Transverse colon (tissue), 4 donors: ENCODE results near the gene IL3. TPM values are rescaled to one million over a fixed set of nuclear protein-coding genes. Genes with fewer than 3 reads are reported as not detected.

Experiments used
- DNase-seq: peaks from one replicate; pipeline ENCODE4 v3.0.0-alpha.2; 2019
- H3K27ac ChIP-seq, 4 donors: fragments of 200-600 bp; sonication (generic); 2 replicates each; pipeline ENCODE4 v1.5.1; 2016 to 2018; ENCODE audit warnings: inconsistent platforms in 4 of 4
- H3K27me3 ChIP-seq: fragments of 200-600 bp; sonication (generic); 2 replicates; pipeline ENCODE4 v1.5.1; 2017; ENCODE audit warnings: inconsistent platforms
- H3K36me3 ChIP-seq, 4 donors: fragments of 200-600 bp; sonication (generic); 2 replicates each; pipeline ENCODE4 v1.5.1; 2017 to 2019; ENCODE audit warnings: inconsistent platforms in 4 of 4
- H3K4me1 ChIP-seq, 4 donors: fragments of 200-600 bp; sonication (generic); 2 replicates each; pipeline ENCODE4 v1.5.1; 2017 to 2020; ENCODE audit warnings: inconsistent platforms in 4 of 4
- H3K4me3 ChIP-seq, 4 donors: fragments of 200-600 bp; sonication (generic); 1 replicate in 1 of 4; 2 replicates in 3 of 4; pipeline versions ENCODE4 v1.5.1 to v1.6.1; 2017 to 2019; ENCODE audit warnings: inconsistent platforms in 4 of 4
- H3K9me3 ChIP-seq, 2 donors: fragments of 200-600 bp; sonication (generic); 2 replicates each; pipeline ENCODE4 v1.5.1; 2017 to 2019; ENCODE audit warnings: inconsistent platforms in 2 of 2
- EP300 ChIP-seq: sonication (generic); formaldehyde crosslinking; IDR thresholded peaks from one replicate; pipeline ENCODE4 v1.6.1; 2017; ENCODE audit warnings: antibody characterized with exemption, low read depth
- POLR2A ChIP-seq: fragments of 450-650 bp; IDR thresholded peaks from one replicate; pipeline ENCODE4 v1.6.1; 2016; ENCODE audit warnings: antibody characterized with exemption, mild to moderate bottlenecking, moderate library complexity
- POLR2AphosphoS5 ChIP-seq, 3 donors: sonication (generic); formaldehyde crosslinking; IDR thresholded peaks; one replicate each; pipeline ENCODE4 v1.6.1; 2016; ENCODE audit warnings: antibody characterized with exemption in 3 of 3
- WGBS, 2 donors: methylation state at CpG; one replicate each; pipeline ENCODE4 v1.1.5; 2018; ENCODE audit warnings: low coverage in 1 of 2; 5-methylcytosine and 5-hydroxymethylcytosine counted together
- in situ Hi-C, 4 donors: fragments of 200-750 bp; cut with MboI; loops; one replicate each; pipeline versions ENCODE4 v1.15.0 to v1.15.1; 2017; ENCODE audit warnings: low sequenced_read_pairs in 3 of 4, low pct_ligation_motif_present in 1 of 4, low pct_unique_long_range_greater_than_20kb in 1 of 4
- intact Hi-C: fragments of 100-400 bp; cut with DNase I; formaldehyde crosslinking; loops from one replicate; pipeline ENCODE4 v1.15.1; 2023; ENCODE audit warnings: low total_unique reads
- total RNA-seq, 4 donors: library from RNA; depleted of rRNA; stranded (reverse); fragments of >200 nt; gene quantifications; one replicate each; pipeline ENCODE4 v1.1.0, GENCODE V29; 2016
- TF ChIP-seq, protein P1 (sequence below), 5 experiments: fragments of 200-600 bp in 3 of 5; fragments of 450-650 bp in 2 of 5; sonication (generic) in 3 of 5; IDR thresholded peaks; 1 replicate in 2 of 5; 2 replicates in 3 of 5; pipeline ENCODE4 v1.5.1; 2016 to 2017; ENCODE audit warnings: antibody characterized with exemption in 5 of 5, inconsistent platforms in 3 of 5, mild to moderate bottlenecking in 2 of 5, moderate library complexity in 1 of 5

The IL3 gene
- total RNA-seq, 4 donors from 2014 or later, result not detected

DNA sequence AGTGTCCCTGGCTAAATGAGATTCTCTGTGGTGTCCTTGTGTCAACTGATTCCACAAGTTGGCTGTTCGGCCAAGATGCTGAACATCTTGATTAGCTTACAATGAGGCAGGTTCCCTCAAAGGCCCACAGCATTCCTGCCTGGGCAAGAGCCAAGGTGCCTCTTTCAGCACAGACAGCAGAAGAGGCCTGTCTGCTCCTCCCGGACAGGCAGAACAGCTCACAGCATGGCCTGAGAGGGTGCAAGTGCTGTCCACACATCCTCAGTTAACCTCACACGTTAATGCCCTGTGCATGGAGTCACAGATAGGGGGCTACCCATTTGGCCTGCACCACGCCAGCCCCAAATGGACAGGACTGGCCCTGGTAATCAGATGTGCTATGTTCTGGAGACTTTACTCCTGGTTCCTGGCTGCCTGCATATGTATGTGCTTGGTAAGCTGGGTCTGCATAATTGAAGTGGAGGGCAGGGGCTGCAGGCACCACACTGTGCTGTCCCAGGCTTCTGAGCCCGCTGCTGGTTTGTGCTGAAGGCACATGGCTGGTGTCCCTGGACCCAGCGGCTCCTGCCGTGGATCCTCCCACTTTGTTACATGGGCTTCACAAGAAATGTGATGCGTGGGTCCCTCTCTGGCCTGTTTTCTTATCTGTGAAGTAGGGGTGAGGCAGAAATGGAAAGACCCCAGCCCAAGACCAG lies 22.0 kb downstream of the IL3 start:
- Histone ChIP-seq H3K36me3 (no peaks in the 10 kb centered on the region), H3K4me3 (no peak overlapping the region), H3K27ac (no peak overlapping the region), H3K4me1 (no peaks in the 10 kb centered on the region), H3K27me3 (no peaks in the 10 kb centered on the region), H3K9me3 (no peaks in the 10 kb centered on the region)
- 93% methylated on average over 8 of the region's 8 CpGs; no CpG with 5 or more reads in 1 of the 2 donors for WGBS, 2 donors
- TF ChIP-seq EP300 (no peak), POLR2AphosphoS5 (IDR thresholded peaks at IDR 0.05) (no peak), POLR2A (no peak)
- TF ChIP-seq, protein P1, sequence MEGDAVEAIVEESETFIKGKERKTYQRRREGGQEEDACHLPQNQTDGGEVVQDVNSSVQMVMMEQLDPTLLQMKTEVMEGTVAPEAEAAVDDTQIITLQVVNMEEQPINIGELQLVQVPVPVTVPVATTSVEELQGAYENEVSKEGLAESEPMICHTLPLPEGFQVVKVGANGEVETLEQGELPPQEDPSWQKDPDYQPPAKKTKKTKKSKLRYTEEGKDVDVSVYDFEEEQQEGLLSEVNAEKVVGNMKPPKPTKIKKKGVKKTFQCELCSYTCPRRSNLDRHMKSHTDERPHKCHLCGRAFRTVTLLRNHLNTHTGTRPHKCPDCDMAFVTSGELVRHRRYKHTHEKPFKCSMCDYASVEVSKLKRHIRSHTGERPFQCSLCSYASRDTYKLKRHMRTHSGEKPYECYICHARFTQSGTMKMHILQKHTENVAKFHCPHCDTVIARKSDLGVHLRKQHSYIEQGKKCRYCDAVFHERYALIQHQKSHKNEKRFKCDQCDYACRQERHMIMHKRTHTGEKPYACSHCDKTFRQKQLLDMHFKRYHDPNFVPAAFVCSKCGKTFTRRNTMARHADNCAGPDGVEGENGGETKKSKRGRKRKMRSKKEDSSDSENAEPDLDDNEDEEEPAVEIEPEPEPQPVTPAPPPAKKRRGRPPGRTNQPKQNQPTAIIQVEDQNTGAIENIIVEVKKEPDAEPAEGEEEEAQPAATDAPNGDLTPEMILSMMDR (IDR thresholded peaks at IDR 0.05), result no peak
- DNase-seq, result no peak
- in situ Hi-C loops (no loop called here), intact Hi-C loops (no loop called here)

DNA sequence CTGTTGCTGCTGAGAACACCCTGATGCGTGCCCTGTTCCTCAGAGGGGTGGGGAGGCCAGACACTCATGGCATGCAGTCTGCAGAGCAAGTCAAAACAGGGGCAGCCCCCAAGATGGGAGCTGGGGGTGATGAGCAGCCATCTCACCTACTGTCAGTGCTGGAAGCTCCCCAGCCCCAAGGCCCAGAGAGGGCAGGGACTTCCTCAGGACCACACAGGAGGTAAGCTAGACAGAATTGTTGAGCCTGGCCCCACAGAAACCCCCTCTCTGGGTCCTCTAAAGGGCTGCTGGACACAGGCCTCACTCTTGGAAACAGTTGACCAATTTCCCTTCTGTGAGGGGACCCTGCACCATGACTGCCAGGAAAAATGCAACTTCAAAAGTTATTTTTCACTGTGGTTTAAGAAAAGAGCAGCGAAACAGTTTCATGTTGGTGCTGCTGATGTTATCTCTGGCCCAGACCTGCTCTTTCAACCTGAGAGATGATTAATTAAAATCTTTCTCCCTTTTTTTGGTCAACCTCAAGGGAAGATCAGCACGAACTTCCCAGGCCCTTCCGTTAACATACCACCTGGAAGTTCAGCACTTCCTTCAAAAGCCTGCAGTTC lies 22.7 kb downstream of the IL3 start:
- H3K9me3 ChIP-seq, result no peaks in the 10 kb centered on the region
- no peaks in the 10 kb centered on the region for H3K27me3 ChIP-seq
- no peaks in the 10 kb centered on the region for H3K4me1 ChIP-seq
- no peak overlapping the region for H3K27ac ChIP-seq
- intact Hi-C loops, result no loop called here
- in situ Hi-C loops, result no loop called here
- no peak overlapping the region for H3K4me3 ChIP-seq
- H3K36me3 ChIP-seq, result no peaks in the 10 kb centered on the region
- 79 to 82% methylated on average over 2 to 4 of the region's 4 CpGs for WGBS, 2 donors
- no peak for DNase-seq
- TF ChIP-seq EP300 (no peak), POLR2A (no peak), POLR2AphosphoS5 (IDR thresholded peaks at IDR 0.05) (no peak)
- TF ChIP-seq, protein P1 (IDR thresholded peaks at IDR 0.05), result no peak

DNA sequence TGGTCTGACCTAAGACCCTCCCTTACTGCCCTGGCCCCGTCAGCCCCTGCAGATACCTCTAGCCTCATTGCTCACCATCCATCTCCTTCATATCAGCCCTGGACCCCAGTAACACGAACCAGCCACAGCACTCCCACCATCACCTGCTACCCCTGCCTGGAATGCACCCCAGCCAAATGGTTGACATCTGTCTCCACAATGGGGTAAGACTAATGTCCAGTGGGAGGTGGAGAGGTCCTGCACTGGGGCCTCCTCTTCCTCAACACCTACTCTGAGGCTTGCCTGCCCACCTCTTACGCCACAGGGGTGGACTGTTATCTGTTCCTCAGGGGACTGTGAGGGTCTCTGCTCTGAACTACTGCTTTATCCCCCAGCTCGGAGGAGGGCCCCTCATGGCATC lies 25.2 kb downstream of the IL3 start:
- intact Hi-C loops (no loop called here), in situ Hi-C loops (no loop called here)
- WGBS, 2 donors, result 96% methylated on average over 4 of the region's 4 CpGs; no CpG with 5 or more reads in 1 of the 2 donors
- H3K36me3 ChIP-seq, result no peaks in the 10 kb centered on the region
- no peak for DNase-seq
- H3K4me3 ChIP-seq, result no peak overlapping the region
- no peaks in the 10 kb centered on the region for H3K27me3 ChIP-seq
- no peaks in the 10 kb centered on the region for H3K4me1 ChIP-seq
- H3K27ac ChIP-seq, result no peak overlapping the region
- H3K9me3 ChIP-seq, result no peaks in the 10 kb centered on the region
- TF ChIP-seq, protein P1 (IDR thresholded peaks at IDR 0.05), result no peak
- TF ChIP-seq POLR2AphosphoS5 (IDR thresholded peaks at IDR 0.05), result no peak
- TF ChIP-seq EP300, result no peak
- no peak for TF ChIP-seq POLR2A

DNA sequence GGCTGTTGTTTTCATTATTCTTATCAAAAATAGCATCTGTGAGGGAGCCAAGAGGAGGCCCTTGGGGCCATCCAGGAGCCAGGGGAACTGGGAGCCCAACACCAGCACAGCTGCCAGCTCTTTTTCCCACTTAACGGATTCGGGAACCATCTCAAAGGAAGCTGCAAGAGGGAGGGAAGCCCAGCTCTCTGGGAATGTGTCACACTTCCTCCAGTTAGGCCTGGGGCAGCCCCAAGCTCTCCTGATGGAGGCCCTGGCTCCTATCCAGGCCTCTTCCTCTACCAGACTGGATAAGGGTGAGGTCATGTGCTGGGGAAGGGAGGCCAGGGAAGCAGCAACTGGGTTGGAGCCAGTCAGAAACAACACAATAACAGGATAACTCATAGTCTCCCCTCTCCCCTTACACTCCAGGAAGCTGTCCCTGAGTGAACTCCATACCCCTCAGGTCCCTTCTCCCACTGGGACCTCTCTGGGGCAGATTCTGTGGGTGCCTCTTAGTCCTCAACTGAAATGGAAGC lies 25.9 kb downstream of the IL3 start:
- WGBS, 2 donors, result 48% methylated on average over 2 of the region's 2 CpGs; no CpG with 5 or more reads in 1 of the 2 donors
- no peaks in the 10 kb centered on the region for H3K4me1 ChIP-seq
- DNase-seq, result no peak
- H3K36me3 ChIP-seq, result no peaks in the 10 kb centered on the region
- in situ Hi-C loops, result no loop called here
- no peaks in the 10 kb centered on the region for H3K9me3 ChIP-seq
- H3K27me3 ChIP-seq, result no peaks in the 10 kb centered on the region
- TF ChIP-seq POLR2AphosphoS5 (IDR thresholded peaks at IDR 0.05), result no peak
- TF ChIP-seq, protein P1 (IDR thresholded peaks at IDR 0.05), result no peak
- TF ChIP-seq EP300, result no peak
- no peak for TF ChIP-seq POLR2A
- no peak overlapping the region for H3K27ac ChIP-seq
- no peak overlapping the region for H3K4me3 ChIP-seq
- intact Hi-C loops, result no loop called here
